IPS-18c (cell line): ENCODE measurements around the gene CHRNA5.
A peak's percentile ranks its signal among the peaks of the same experiment; 100 is the strongest.
"Not testable (repeated sequence)": the region's sequence is repeated elsewhere in the genome, so short reads cannot be mapped to it uniquely, and the experiment has no call there.

Experiments used
- H3K4me3 ChIP-seq: 2 replicates; pipeline ENCODE4 v1.7.0; 2013; ENCODE audit warnings: low read depth, mild to moderate bottlenecking, low read length, moderate library complexity; ENCODE audit not compliant: insufficient read depth
- H3K9me3 ChIP-seq: one replicate; pipeline ENCODE4 v1.6.1; 2013; ENCODE audit warnings: mild to moderate bottlenecking, low read length, moderate library complexity; ENCODE audit not compliant: control insufficient read depth, insufficient read depth

The CHRNA5 gene

GRCh38 chr15:78552597-78552996 lies 12.7 kb upstream of the CHRNA5 start:
- Histone ChIP-seq H3K4me3 (no peak overlapping the region), H3K9me3 (no peaks in the 10 kb centered on the region)

GRCh38 chr15:78560201-78560600 lies 5.1 kb upstream of the CHRNA5 start:
- not testable (repeated sequence) for H3K9me3 ChIP-seq, H3K4me3 ChIP-seq

DNA sequence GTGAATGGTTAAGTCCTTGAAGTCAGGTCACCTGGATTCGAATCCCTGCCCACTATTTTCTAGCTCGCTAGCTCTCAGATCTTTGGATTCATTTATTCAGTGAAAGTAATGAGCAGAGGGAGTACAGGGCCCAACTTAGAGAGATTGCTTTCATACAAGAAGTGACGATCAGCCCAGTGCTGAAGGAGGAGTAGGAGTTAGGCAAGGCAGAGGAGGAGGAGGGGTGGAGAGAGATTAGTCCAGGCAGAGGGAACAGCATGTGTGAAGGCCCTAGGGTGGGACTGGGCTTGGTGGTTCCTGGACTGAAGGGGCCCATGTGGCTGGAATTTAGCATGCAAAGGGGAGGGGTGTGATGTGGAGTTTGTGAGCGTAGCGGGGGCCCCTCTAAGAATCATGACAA lies 3.8 kb upstream of the CHRNA5 start:
- Histone ChIP-seq H3K9me3 (no peaks in the 10 kb centered on the region), H3K4me3 (no peak overlapping the region)

DNA sequence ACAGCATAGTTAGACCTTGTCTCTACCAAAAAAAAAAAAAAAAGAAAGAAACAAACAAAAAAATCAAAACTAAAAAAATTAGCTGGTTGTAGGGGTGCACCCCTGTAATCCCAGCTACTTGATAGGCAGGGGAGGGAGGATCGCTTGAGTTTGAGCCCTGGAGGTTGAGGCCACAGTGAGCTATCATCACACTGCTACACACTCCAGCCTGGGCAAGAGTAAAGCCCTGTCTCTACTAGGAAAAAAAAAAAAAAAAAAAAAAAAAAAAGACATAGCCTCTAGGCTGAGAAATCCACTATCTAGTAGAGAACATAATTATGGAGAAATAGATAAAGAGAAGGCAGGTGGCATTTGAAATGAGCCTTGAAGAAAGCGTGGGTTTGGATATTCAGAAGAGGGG lies 2.2 kb upstream of the CHRNA5 start:
- H3K9me3 ChIP-seq: no peaks in the 10 kb centered on the region
- H3K4me3 ChIP-seq: no peak overlapping the region

- peak overlapping the region; percentile 0; the same call in 1 of the 2 replicates for H3K4me3 ChIP-seq
Observed at GRCh38 chr15:78564743-78565096, 600 bp upstream of the CHRNA5 start.

DNA sequence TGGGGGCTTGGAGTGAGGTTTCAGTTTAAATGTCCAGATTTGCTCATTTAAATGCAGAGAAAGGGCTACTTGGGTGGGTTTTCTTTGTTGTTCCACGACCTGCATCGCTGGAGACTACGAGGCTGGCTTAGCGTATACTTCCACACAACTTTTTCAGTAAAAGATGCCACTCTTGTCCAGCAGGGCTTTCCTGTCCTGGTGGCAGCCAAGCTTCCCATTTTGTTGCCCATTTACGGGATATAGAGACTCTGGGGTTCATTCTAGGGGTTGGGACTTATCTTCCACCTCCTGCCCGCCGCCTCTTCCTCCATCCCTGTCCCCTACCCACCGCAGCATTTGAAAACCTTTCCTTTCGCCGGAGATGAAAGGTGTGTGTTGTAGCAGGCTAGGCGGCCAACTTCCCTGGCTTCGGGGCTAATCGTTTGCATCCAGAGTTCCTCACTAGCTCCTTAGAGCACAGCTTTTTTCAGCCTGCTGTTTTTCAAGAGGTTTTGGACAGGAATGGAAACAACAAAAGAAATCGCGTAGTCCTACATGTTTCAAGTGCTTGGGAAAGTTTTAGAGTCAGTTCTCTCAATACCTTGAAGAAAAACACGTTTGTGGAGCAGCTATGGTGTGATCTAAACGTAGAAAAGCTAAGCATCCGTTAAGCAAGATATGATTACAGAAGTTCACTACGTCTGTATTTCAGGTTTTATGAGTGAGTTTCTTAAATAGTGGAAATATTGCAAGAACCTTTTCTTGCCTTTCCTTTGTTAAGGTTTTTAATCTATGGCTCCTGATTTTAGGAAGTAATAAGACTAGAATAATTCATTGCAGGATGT lies 843 bp downstream of the CHRNA5 start:
- H3K4me3 ChIP-seq: peak overlapping the region; percentile 96
- no peaks in the 10 kb centered on the region for H3K9me3 ChIP-seq

More at GRCh38 chr15:78564743-78565096, 600 bp upstream of the CHRNA5 start:
- no peaks in the 10 kb centered on the region for H3K9me3 ChIP-seq

DNA sequence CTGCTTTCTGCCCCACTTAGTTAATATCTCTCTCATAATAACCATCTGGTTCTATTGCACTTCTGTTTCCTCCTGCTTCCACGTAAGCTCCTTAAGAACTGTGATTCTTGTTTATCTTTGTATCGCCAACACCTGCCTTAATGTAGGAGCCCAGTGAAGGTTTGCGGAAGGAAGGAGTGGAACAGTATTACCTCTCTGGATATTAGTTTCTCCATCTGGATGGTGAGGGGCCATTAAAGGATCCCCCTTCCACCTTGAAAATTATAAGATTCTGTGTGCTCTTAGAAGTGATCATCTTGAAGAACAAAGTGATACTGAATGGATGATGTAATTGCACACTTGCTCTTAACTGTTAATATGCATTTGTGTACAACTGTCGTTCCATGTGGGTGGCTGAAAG lies 2.2 kb downstream of the CHRNA5 start:
- Histone ChIP-seq H3K4me3 (no peak overlapping the region), H3K9me3 (no peaks in the 10 kb centered on the region)

DNA sequence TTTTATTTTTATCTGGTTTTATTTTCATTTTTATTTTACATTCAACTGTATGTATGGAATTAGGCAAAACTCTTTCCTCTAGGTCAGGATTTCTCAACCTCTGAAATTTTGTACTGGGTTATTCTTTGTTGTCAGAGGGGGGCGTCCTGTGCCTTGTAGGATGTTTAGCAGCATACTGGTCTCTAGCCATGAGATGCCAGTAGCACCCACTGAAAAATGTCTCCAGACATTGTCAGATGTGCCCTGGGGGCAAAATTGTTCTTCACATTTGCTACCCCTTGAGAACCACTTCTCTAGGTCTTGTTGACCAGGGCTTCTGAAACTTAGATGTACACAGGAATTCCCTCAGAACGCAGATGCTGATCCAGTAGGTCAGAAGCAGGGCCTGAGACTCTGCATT lies 5.4 kb downstream of the CHRNA5 start:
- Histone ChIP-seq H3K4me3 (no peak overlapping the region), H3K9me3 (no peaks in the 10 kb centered on the region)

DNA sequence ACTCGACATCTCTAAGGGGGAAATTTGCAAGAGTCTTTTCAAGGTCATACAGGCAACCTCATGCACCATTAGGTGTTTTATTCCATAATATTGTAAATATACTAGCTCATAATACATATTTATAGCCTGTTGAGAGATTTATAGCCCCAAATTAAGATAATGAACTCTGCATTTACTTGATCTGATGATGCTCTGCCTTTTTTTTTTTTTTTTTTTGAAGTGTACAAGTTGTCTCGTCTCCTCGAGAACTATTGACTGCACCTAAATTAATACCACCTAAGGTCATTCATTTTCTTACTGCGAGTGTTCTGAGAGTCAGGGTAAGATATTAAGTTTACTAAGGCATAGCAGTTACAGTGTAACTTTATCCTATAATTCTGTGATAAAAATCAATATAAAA lies 6.1 kb downstream of the CHRNA5 start:
- H3K9me3 ChIP-seq: no peaks in the 10 kb centered on the region
- no peak overlapping the region for H3K4me3 ChIP-seq

GRCh38 chr15:78573416-78573815 lies 8.1 kb downstream of the CHRNA5 start:
- Histone ChIP-seq H3K4me3 (no peak overlapping the region), H3K9me3 (no peaks in the 10 kb centered on the region)

GRCh38 chr15:78574944-78575343 lies 9.6 kb downstream of the CHRNA5 start:
- H3K4me3 ChIP-seq: no peak overlapping the region
- no peaks in the 10 kb centered on the region for H3K9me3 ChIP-seq

GRCh38 chr15:78597583-78597982 lies 32.3 kb downstream of the CHRNA5 start:
- no peak overlapping the region for H3K4me3 ChIP-seq

DNA sequence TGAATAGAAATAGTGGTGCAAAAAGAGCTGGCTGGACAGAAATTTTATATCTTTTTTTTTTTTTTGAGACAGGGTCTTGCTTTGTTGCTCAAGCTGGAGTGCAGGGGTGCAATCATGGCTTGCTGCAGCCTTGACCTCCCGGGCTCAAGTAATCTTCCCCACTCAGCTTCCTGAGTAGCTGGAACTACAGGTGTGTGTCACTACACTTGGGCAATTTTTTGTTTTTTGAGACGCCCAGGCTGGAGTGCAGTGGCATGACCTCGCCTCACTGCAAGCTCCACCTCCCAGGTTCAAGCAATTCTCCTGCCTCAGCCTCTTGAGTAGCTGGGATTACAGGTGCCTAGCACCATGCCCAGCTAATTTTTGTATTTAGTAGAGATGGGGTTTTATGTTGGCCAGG lies 33.0 kb downstream of the CHRNA5 start:
- Histone ChIP-seq H3K9me3 (no peaks in the 10 kb centered on the region), H3K4me3 (no peak overlapping the region)

More at GRCh38 chr15:78597583-78597982, 32.3 kb downstream of the CHRNA5 start:
- H3K9me3 ChIP-seq: no peaks in the 10 kb centered on the region

DNA sequence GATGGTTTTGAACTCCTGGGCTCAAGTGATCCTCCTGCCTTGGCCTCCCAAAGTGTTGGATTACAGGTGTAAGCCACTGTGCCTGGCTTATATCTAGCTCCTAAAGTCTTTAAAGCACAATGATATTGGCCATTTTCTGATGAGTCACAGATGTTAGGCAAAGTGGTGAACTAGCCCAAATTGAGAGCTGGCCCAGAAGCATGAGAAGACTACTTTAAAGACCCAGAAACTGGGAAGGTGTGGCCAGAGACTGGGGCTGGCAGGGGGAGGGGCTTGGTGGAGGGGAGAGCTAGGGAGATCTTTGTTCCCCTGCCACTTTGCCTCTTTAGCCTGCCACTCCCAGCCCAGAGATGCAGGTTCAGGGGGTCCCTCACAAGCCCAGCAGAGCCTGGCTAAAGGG lies 33.9 kb downstream of the CHRNA5 start:
- no peak overlapping the region for H3K4me3 ChIP-seq
- no peaks in the 10 kb centered on the region for H3K9me3 ChIP-seq

- Histone ChIP-seq H3K4me3 (no peak overlapping the region), H3K9me3 (peaks cover 2% of the 10 kb centered on the region)
Observed at GRCh38 chr15:78603467-78603866, 38.1 kb downstream of the CHRNA5 start.

DNA sequence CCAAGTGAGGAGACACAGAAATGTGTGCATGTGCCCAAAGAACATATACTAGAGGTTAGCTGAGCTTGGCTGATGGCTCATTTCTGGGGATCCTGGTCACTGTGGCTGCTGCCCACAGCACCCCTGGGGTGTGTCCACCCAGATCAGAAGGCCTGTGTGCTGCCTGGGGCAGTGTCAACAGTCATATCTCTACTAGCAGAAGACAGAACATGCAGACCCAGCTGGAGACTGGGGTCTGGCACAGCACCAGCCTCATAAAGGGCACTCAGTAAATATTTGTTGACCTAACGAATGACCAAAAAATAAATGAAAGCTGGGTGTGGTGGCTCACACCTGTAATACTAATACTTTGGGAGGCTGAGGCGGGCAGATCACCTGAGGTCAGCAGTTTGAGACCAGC lies 39.1 kb downstream of the CHRNA5 start:
- peaks cover 2% of the 10 kb centered on the region for H3K9me3 ChIP-seq
- no peak overlapping the region for H3K4me3 ChIP-seq

GRCh38 chr15:78605201-78605600 lies 39.9 kb downstream of the CHRNA5 start:
- Histone ChIP-seq H3K9me3 (peaks cover 4% of the 10 kb centered on the region), H3K4me3 (no peak overlapping the region)

GRCh38 chr15:78605680-78606079 lies 40.4 kb downstream of the CHRNA5 start:
- H3K9me3 ChIP-seq: peaks cover 4% of the 10 kb centered on the region

GRCh38 chr15:78609551-78609950 lies 44.2 kb downstream of the CHRNA5 start:
- not testable (repeated sequence) for H3K4me3 ChIP-seq, H3K9me3 ChIP-seq

More at GRCh38 chr15:78605680-78606079, 40.4 kb downstream of the CHRNA5 start:
- no peak overlapping the region for H3K4me3 ChIP-seq
